Stimulated activated CD4-positive, alpha-beta T cell treated with anti-CD3 and anti-CD28 coated beads, Interleukin-4, amount 100 ng/mL, for 1 hour (primary cell): ENCODE results near the gene FRYL.
"Not testable (repeated sequence)": the region's sequence is repeated elsewhere in the genome, so short reads cannot be mapped to it uniquely, and the experiment has no call there.

Experiments
- DNase-seq: peaks from one replicate; pipeline ENCODE4 v3.0.0-alpha.2; 2020

FRYL gene

DNA sequence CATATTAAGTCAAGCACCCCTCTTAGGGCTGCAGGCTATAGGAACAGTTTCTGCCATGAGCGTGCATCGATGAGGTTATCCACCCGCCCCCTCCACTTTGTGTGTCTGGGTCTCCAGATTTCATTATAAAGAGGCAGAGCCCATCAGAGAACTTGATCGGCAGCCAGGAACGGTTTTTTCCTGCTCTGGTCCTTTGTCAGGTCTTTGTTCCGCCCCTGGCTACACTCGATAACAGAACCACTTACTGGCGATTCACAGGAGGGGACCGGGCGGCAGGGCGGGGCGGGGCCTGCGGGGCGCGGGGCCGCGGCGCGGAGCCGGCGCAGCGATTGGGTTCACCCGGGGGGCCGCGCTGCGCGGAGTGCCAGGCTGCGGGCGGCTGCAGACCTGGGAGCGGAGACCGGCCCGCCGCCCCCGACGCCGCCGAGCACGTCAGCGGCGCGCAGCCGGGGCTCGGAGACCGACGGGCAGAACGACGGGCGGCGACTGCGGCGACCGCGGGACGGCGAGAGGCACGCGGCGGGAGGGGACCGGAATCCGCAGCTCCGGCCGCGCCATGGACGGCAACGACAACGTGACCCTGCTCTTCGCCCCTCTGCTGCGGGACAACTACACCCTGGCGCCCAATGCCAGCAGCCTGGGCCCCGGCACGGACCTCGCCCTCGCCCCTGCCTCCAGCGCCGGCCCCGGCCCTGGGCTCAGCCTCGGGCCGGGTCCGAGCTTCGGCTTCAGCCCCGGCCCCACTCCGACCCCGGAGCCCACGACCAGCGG is 296.9 kb downstream of the FRYL start, which contains the start of gene SLC10A4:
TSS of gene SLC10A4 (plus strand) at position 338 of the 771 bp plus-strand sequence. CDS start at position 557, 219 bp downstream.
- peak; percentile 15 for DNase-seq

DNA sequence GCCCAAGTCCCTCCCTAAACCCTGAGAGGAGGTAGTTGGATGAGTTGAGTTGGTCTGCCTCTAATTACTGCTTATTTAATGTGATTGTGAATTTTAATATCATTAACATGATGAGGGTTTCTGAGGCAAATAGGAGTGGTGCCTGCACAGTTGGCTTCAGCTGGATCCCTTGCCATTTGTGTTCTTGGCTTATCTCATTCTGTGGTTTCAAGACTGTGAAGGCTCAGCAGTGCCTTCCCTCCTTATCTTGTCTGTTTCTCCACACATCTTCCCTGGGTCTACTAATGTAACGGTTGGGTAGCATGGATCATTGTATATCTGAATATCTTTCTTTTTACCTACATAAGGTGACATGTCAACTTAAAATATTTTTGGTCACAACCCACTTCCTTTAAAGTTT is 298.5 kb downstream of the FRYL start:
- DNase-seq: no peak

- DNase-seq: no peak
Measured at GRCh38 chr4:48478273-48478672, 301.8 kb downstream of the FRYL start.

- DNase-seq: no peak
Measured at GRCh38 chr4:48475770-48476169, 304.3 kb downstream of the FRYL start.

- no peak for DNase-seq
Measured at GRCh38 chr4:48472794-48473193, 307.3 kb downstream of the FRYL start.

DNA sequence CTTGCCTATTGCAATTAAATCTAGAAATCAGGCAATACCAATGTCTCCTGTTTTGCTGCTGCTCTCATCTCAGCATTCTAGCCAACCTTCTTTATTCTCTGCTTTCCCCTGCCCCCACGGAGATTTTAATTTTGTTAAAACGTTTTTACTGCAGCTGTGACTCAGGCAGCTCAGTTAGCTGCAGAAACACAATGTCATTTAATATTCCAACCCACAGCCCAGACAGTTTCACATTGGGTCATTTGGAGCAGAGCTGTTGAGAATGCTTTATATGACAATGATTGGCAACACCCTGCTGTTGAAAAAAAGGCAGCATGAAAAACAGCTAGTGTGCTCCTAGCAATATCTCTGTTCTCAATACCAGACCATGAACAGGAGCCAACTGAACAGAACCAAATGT is 309.5 kb downstream of the FRYL start:
- DNase-seq: no peak

DNA sequence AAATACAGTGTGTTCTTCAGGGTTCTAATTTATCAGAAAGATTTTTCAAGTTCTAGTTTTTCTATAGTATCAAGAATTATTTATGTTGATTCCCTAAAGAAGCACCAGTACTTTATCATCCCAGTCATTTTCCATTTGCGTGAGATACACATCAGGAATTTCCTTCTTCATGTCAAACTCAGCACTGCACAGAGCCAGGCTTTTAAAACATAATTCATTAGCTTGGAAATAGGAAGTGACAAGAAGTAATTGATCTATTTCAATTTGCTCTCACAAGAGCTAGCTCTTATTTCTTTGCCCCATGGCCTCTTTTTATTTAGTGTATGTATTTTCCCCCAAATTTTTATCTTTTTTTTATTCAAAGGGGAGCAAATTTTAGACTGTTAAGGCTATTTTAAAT is 309.9 kb downstream of the FRYL start:
- DNase-seq: no peak

GRCh38 chr4:48467891-48468290 is 312.2 kb downstream of the FRYL start:
- DNase-seq: no peak

- DNase-seq: no peak
Measured at GRCh38 chr4:48467442-48467841, 312.6 kb downstream of the FRYL start.

DNA sequence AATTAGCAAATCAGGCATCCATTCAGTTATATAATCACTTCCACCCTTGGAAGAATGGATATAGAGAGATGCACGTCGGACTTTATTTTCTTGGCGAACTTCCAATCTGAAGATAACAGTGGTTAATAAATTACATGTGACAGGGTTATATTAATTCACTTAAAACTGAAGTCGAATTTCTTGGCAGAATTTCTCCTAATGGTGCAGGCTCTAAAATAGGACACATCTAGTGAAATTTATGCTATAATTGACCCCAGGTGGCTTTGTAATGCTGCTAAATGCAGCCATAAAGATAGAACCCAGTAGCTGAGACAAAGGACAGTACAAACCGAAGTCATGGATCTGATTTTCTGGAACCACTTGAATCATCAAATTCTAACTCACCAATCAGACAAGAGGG is 317.7 kb downstream of the FRYL start:
- no peak for DNase-seq

GRCh38 chr4:48461000-48461399 is 319.1 kb downstream of the FRYL start:
- no peak for DNase-seq

DNA sequence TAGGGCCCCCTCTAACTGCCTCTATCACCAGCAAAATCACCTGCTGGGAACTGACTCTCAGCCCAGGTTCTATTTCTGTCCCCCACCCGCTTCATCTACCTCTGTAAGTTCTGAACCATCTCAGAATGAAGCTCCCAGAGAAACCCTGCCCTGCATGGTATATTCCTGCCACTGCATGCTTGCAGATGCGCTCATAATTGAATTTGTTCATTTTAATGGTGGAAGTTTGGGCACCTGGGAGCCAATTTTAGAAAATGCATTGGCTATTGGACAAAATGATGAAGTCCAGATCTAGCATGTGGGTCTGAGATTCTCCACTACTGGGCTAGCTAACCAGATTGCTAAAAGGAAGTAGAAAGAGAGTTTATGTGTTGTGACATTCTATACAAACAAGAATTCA is 325.5 kb downstream of the FRYL start:
- DNase-seq: no peak

- DNase-seq: not testable (repeated sequence)
Measured at GRCh38 chr4:48451656-48452055, 328.4 kb downstream of the FRYL start.

GRCh38 chr4:48450740-48451139 is 329.3 kb downstream of the FRYL start:
- DNase-seq: no peak

DNA sequence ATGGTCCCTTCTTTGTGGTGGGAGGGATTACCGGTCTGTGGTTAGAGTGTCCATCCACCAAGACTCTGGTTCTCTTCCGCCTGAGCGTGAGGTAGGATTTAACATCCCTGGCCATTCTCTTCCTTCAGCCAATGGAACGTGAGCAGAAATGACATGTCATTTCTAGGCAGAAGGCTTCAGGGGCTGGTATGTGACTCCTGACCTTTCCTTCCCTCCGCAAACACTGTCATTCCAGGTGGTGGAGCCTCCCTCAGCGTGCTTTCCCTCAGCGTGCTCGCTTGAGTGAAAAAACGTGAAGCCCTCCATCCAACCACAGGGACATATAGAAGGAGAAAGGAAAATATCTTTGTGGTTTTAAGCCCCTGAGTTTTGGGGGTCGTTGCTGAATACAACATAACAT is 330.9 kb downstream of the FRYL start:
- DNase-seq: no peak
